ENCODE measurements around the gene YARS1. TPM values are rescaled to one million over a fixed set of nuclear protein-coding genes. Genes with fewer than 3 reads are reported as not detected.

Gene YARS1
- total and polyA plus RNA-seq, 2 of the 4 experiments (the other 2 are of a cell fraction), result 100 to 166 TPM

DNA sequence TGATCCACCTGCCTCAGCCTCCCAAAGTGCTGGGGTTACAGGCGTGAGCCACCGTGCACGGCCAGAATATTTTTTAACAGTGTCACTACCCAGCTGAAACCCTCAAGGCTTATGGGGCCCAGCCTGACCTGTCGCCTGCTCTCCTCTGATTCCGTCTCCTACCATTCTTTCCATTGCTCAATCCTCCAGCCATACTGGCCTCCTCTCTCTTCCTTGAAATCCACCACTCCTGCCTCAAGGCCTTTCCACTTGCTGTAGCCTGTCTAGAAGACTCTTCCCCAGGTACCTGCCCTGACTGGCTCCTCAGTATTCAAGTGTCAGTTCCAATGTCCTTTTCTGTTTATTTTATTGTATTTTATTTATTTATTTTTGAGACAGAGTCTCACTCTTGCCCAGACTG, 53.9 kb downstream of the YARS1 start:
- no peak overlapping the region for H3K56ac ChIP-seq (ENCODE audit: extremely low read depth, insufficient read depth, low read length)
- 0 out of 2 replicates have a peak, but pooled peaks cover 2% of the 10 kb centered on the region for H4K20me1 ChIP-seq (ENCODE audit: insufficient read depth, low read length)
- ChIA-PET CTCF (interaction anchor here (0.7 to 1.5 kb wide), 3 partner anchors 9 to 50 kb away, joined by 3 to 4 read pairs (median 4); no protein-coding TSS in a partner anchor), POLR2A (ENCODE audit: unreplicated experiment) (interaction anchor here (0.7 kb wide), 1 partner anchor 30 kb away, joined by 5 read pairs; no protein-coding TSS in a partner anchor)
- no peak overlapping the region for H3K4ac ChIP-seq (ENCODE audit: low read depth, low read length)
- no peak overlapping the region for H2AK9ac ChIP-seq (replicated peaks; ENCODE audit: low read depth, low read length, poor library complexity)
- H3K36me3 ChIP-seq (ENCODE audit: control insufficient read depth, insufficient read depth, low read length), result peaks cover 2% of the 10 kb centered on the region; the same call in 1 of the 2 replicates
- no peak overlapping the region for H3K4me2 ChIP-seq (ENCODE audit: low read depth, low read length)
- H3K4me1 ChIP-seq (ENCODE audit: control insufficient read depth, insufficient read depth, low read length), result peaks cover 32% of the 10 kb centered on the region
- no peak overlapping the region for H2AFZ ChIP-seq (replicated peaks; ENCODE audit: low read length, poor library complexity)
- no peak overlapping the region for H2AK5ac ChIP-seq (ENCODE audit: low read depth, low read length)
- WGBS, 2 experiments (ENCODE audit: extremely low coverage in 2 of 2, insufficient read length in 1 of 2), result 97% methylated on average over 5 of the region's 5 CpGs; no CpG with 5 or more reads in 1 of the 2 experiments
- H3K9me1 ChIP-seq (ENCODE audit: insufficient read depth, low read length), result peaks cover 12% of the 10 kb centered on the region
- dilution Hi-C loops (cut with HindIII; ENCODE audit: low sequenced_read_pairs, unreplicated experiment) (no loop called here), intact Hi-C loops (cut with micrococcal nuclease) (no loop called here), in situ Hi-C loops (cut with MboI; ENCODE audit: low sequenced_read_pairs) (no loop called here)
- H3K27me3 ChIP-seq (ENCODE audit: control insufficient read depth, insufficient read depth, low read length), result no peaks in the 10 kb centered on the region
- no peak overlapping the region for H4K5ac ChIP-seq (ENCODE audit: low read depth, low read length)
- H3K14ac ChIP-seq (replicated peaks; ENCODE audit: low read depth, low read length), result no peak overlapping the region
- BruUV-seq (replicated peaks), result no TSS peak
- no peak overlapping the region for H2BK120ac ChIP-seq (ENCODE audit: low read depth, low read length)
- H2BK5ac ChIP-seq (ENCODE audit: low read depth, low read length, poor library complexity, severe bottlenecking), result no peak overlapping the region
- no peak overlapping the region for H4K91ac ChIP-seq (ENCODE audit: insufficient read depth, low read depth, low read length)
- ATAC-seq (ENCODE audit: low read depth) (no peak), DNase-seq (no peak)
- H3K79me1 ChIP-seq (ENCODE audit: low read depth in 1 of 2, low read length in 2 of 2), result peaks cover 4 to 29% of the 10 kb centered on the region in 2 experiments
- H3K9ac ChIP-seq (ENCODE audit: low read depth, low read length), result no peak overlapping the region
- H3K18ac ChIP-seq (ENCODE audit: low read depth, low read length), result no peak overlapping the region
- no peak overlapping the region for H2BK20ac ChIP-seq (ENCODE audit: low read depth, low read length)
- no peak overlapping the region for H3K27ac ChIP-seq (ENCODE audit: insufficient read depth, low read length)
- H4K8ac ChIP-seq (ENCODE audit: low read depth in 2 of 2, low read length in 2 of 2), result no peak overlapping the region
- no peak overlapping the region for H3K23ac ChIP-seq (ENCODE audit: low read depth, low read length)
- H3K4me3 ChIP-seq (ENCODE audit: insufficient read depth, low read depth, low read length), result no peak overlapping the region
- no peaks in the 10 kb centered on the region for H3K9me3 ChIP-seq (ENCODE audit: control insufficient read depth, insufficient read depth, low read length)
- no peak for TF ChIP-seq USF2 (IDR thresholded peaks at IDR 0.05; ENCODE audit: low read depth, low read length)
- TF ChIP-seq POLR2A (IDR thresholded peaks at IDR 0.05; ENCODE audit: low read depth, low read length), result no peak
- TF ChIP-seq, protein P1, sequence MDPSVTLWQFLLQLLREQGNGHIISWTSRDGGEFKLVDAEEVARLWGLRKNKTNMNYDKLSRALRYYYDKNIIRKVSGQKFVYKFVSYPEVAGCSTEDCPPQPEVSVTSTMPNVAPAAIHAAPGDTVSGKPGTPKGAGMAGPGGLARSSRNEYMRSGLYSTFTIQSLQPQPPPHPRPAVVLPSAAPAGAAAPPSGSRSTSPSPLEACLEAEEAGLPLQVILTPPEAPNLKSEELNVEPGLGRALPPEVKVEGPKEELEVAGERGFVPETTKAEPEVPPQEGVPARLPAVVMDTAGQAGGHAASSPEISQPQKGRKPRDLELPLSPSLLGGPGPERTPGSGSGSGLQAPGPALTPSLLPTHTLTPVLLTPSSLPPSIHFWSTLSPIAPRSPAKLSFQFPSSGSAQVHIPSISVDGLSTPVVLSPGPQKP (IDR thresholded peaks at IDR 0.05; ENCODE audit: borderline replicate concordance, low read depth, low read length), result no peak
- no peak for TF ChIP-seq MXI1 (IDR thresholded peaks at IDR 0.05; ENCODE audit: borderline replicate concordance, low read depth, low read length)
- no peak for TF ChIP-seq BHLHE40 (IDR thresholded peaks at IDR 0.05; ENCODE audit: low read depth, low read length)
- no peak for TF ChIP-seq RAD21 (IDR thresholded peaks at IDR 0.05; ENCODE audit: low read length)
- TF ChIP-seq CHD1 (IDR thresholded peaks at IDR 0.05; ENCODE audit: low read depth, low read length), result no peak
- TF ChIP-seq SMC3 (IDR thresholded peaks at IDR 0.05; ENCODE audit: low read depth, low read length), result no peak
- TF ChIP-seq FOS (IDR thresholded peaks at IDR 0.05; ENCODE audit: low read depth, low read length), result no peak
- no peak for TF ChIP-seq CEBPB (IDR thresholded peaks at IDR 0.05; ENCODE audit: low read depth, low read length)
- TF ChIP-seq RFX5 (IDR thresholded peaks at IDR 0.05; ENCODE audit: low read depth, low read length), result no peak
- no peak for TF ChIP-seq MAZ (IDR thresholded peaks at IDR 0.05; ENCODE audit: borderline replicate concordance, low read depth, low read length)
- no peak for TF ChIP-seq NFE2L2 (IDR thresholded peaks at IDR 0.05; ENCODE audit: low read depth, low read length)
- no peak for TF ChIP-seq MAFK (IDR thresholded peaks at IDR 0.05; ENCODE audit: low read depth, low read length)
- no peak for TF ChIP-seq CTCF (conservative IDR thresholded peaks at IDR 0.05; ENCODE audit: low read depth, low read length)
- no peak for TF ChIP-seq RCOR1 (IDR thresholded peaks at IDR 0.05; ENCODE audit: insufficient replicate concordance, low read length)
- H2BK15ac ChIP-seq (ENCODE audit: low read depth, low read length), result no peak overlapping the region
